GM23248 (cell line): Measurements from ENCODE around the gene CALHM2. TPM values are rescaled to one million over a fixed set of nuclear protein-coding genes. Genes with fewer than 3 reads are reported as not detected.
A peak's percentile ranks its signal among the peaks of the same experiment; 100 is the strongest.

Experiments
- DNase-seq: peaks from one replicate; pipeline ENCODE4 v3.0.0-alpha.2; 2015
- H2AFZ ChIP-seq: fragments of 200-600 bp; sonication (generic); 2 replicates; pipeline ENCODE4 v1.6.1; 2016; ENCODE audit warnings: antibody characterized with exemption
- H3F3A ChIP-seq: fragments of 200-600 bp; sonication (generic); 2 replicates; pipeline ENCODE4 v1.6.1; 2016; ENCODE audit warnings: mild to moderate bottlenecking, antibody characterized with exemption, mixed run types; ENCODE audit not compliant: insufficient read depth
- H3K27ac ChIP-seq: fragments of 200-600 bp; sonication (generic); 2 replicates; pipeline ENCODE4 v1.5.1; 2016; ENCODE audit warnings: mild to moderate bottlenecking
- H3K27me3 ChIP-seq: fragments of 200-600 bp; sonication (generic); replicated peaks from 2 replicates; pipeline ENCODE4 v1.6.1; 2016; ENCODE audit warnings: mild to moderate bottlenecking; ENCODE audit not compliant: insufficient read depth
- H3K36me3 ChIP-seq: fragments of 200-600 bp; sonication (generic); 2 replicates; pipeline ENCODE4 v1.6.1; 2016; ENCODE audit warnings: low read depth, mild to moderate bottlenecking
- H3K4me1 ChIP-seq: fragments of 200-600 bp; sonication (generic); 2 replicates; pipeline ENCODE4 v1.6.1; 2016; ENCODE audit warnings: mild to moderate bottlenecking; ENCODE audit not compliant: insufficient read depth
- H3K4me2 ChIP-seq: fragments of 200-600 bp; sonication (generic); one replicate; pipeline ENCODE4 v1.6.1; 2016; ENCODE audit warnings: mild to moderate bottlenecking; ENCODE audit not compliant: unreplicated experiment
- H3K4me3 ChIP-seq: fragments of 200-600 bp; sonication (generic); 2 replicates; pipeline ENCODE4 v1.5.1; 2016; ENCODE audit warnings: mild to moderate bottlenecking
- H3K79me2 ChIP-seq: fragments of 200-600 bp; sonication (generic); 2 replicates; pipeline ENCODE4 v1.6.1; 2016; ENCODE audit warnings: mild to moderate bottlenecking; ENCODE audit not compliant: insufficient read depth
- H3K9ac ChIP-seq: fragments of 200-600 bp; sonication (generic); 2 replicates; pipeline ENCODE4 v1.6.1; 2016; ENCODE audit warnings: mild to moderate bottlenecking
- H3K9me2 ChIP-seq: fragments of 200-600 bp; sonication (generic); 2 replicates; pipeline ENCODE4 v1.6.1; 2016; ENCODE audit warnings: mixed run types, mild to moderate bottlenecking, moderate library complexity; ENCODE audit not compliant: insufficient read depth
- H3K9me3 ChIP-seq: fragments of 200-600 bp; sonication (generic); one replicate; pipeline ENCODE4 v1.6.1; 2017; ENCODE audit warnings: low read depth
- H4K20me1 ChIP-seq: fragments of 200-600 bp; sonication (generic); 2 replicates; pipeline ENCODE4 v1.6.0; 2016; ENCODE audit not compliant: insufficient read depth
- EZH2 ChIP-seq: fragments of 200-600 bp; sonication (generic); IDR thresholded peaks from 2 replicates; pipeline ENCODE4 v1.6.1; 2018; ENCODE audit warnings: antibody characterized with exemption, mild to moderate bottlenecking; ENCODE audit not compliant: insufficient read depth, poor library complexity, severe bottlenecking
- EZH2phosphoT487 ChIP-seq: fragments of 200-600 bp; sonication (generic); IDR thresholded peaks from 2 replicates; pipeline ENCODE4 v1.6.1; 2018; ENCODE audit warnings: antibody characterized with exemption, moderate library complexity, mild to moderate bottlenecking, low read depth; ENCODE audit not compliant: insufficient read depth
- WGBS, 2 experiments: methylation state at CpG; one replicate each; pipeline ENCODE4 v1.1.6; 2015 to 2017; ENCODE audit warnings: low lambda C conversion rate in 2 of 2, low coverage in 1 of 2; ENCODE audit errors: missing lambda C conversion rate in 2 of 2; 5-methylcytosine and 5-hydroxymethylcytosine counted together
- in situ Hi-C: fragments of 300-500 bp; cut with MboI; formaldehyde crosslinking; loops from 2 replicates; pipeline ENCODE4 v1.15.0; 2020
- polyA plus RNA-seq: library from polyadenylated mRNA; unstranded; fragments of >200 nt; fragmentation: Nextera tagmentation; extraction: Ambion mirVana; gene quantifications from 2 replicates; pipeline ENCODE4 v1.2.1, GENCODE V29; 2016
- total RNA-seq: library from RNA; depleted of rRNA; stranded (reverse); fragments of >200 nt; shearing (Covaris generic); gene quantifications from 2 replicates; pipeline ENCODE4 v1.2.3, GENCODE V29; 2014

The CALHM2 gene
- total and polyA plus RNA-seq, 2 experiments from 2014 or later: 74.3 to 78.6 TPM

- Histone ChIP-seq H4K20me1 (no peaks in the 10 kb centered on the region), H3K27me3 (no peaks in the 10 kb centered on the region), H3K9ac (no peak within 1 kb of the TSS), H3F3A (no peaks in the 10 kb centered on the region), H2AFZ (peak within 1 kb of the TSS; percentile 45), H3K4me1 (peaks cover 15% of the 10 kb centered on the region), H3K4me2 (no peak within 1 kb of the TSS), H3K9me3 (no peaks in the 10 kb centered on the region), H3K79me2 (no peaks in the 10 kb centered on the region), H3K27ac (no peak within 1 kb of the TSS), H3K36me3 (no peaks in the 10 kb centered on the region), H3K9me2 (no peaks in the 10 kb centered on the region), H3K4me3 (no peak within 1 kb of the TSS)
- peak; percentile 64 for DNase-seq
- TF ChIP-seq EZH2phosphoT487 (no peak), EZH2 (no peak)
- in situ Hi-C loops: no loop called here
- WGBS, 2 experiments: 28% methylated on average over 6 to 7 of the region's 7 CpGs
These were observed 27.0 kb upstream of the CALHM2 start, which contains the start of gene CALHM3 for GRCh38 chr10:103479135-103479534. CALHM3 (minus strand) TSS chr10:103479240; CDS start chr10:103479032, 208 bp downstream.

GRCh38 chr10:103478671-103479070 lies 26.5 kb upstream of the CALHM2 start:
- in situ Hi-C loops: no loop called here

GRCh38 chr10:103476046-103476768 lies 24.0 kb upstream of the CALHM2 start:
- TF ChIP-seq EZH2 (no peak), EZH2phosphoT487 (no peak)
- no peak overlapping the region for H3K4me2 ChIP-seq

More at GRCh38 chr10:103478671-103479070, 26.5 kb upstream of the CALHM2 start:
- no peaks in the 10 kb centered on the region for H4K20me1 ChIP-seq
- WGBS, 2 experiments: 77% methylated on average over 20 to 22 of the region's 22 CpGs
- H3K36me3 ChIP-seq: no peaks in the 10 kb centered on the region
- H3K4me2 ChIP-seq: no peak overlapping the region
- H3K9me3 ChIP-seq: no peaks in the 10 kb centered on the region
- peak overlapping the region; percentile 45 for H2AFZ ChIP-seq
- H3K9me2 ChIP-seq: no peaks in the 10 kb centered on the region
- no peaks in the 10 kb centered on the region for H3K79me2 ChIP-seq
- DNase-seq: no peak
- no peak overlapping the region for H3K27ac ChIP-seq
- H3K4me3 ChIP-seq: no peak overlapping the region
- no peak overlapping the region for H3K9ac ChIP-seq
- H3K27me3 ChIP-seq: no peaks in the 10 kb centered on the region
- TF ChIP-seq EZH2phosphoT487: no peak
- no peak for TF ChIP-seq EZH2
- no peaks in the 10 kb centered on the region for H3F3A ChIP-seq
- peaks cover 15% of the 10 kb centered on the region for H3K4me1 ChIP-seq

GRCh38 chr10:103475437-103475836 lies 23.3 kb upstream of the CALHM2 start:
- no peak for DNase-seq
- Histone ChIP-seq H3K27me3 (no peaks in the 10 kb centered on the region), H3K4me3 (no peak overlapping the region), H3K9me2 (no peaks in the 10 kb centered on the region), H4K20me1 (no peaks in the 10 kb centered on the region), H3K36me3 (no peaks in the 10 kb centered on the region), H3F3A (no peaks in the 10 kb centered on the region), H3K4me2 (no peak overlapping the region), H3K27ac (no peak overlapping the region), H3K9me3 (no peaks in the 10 kb centered on the region), H3K79me2 (no peaks in the 10 kb centered on the region), H3K9ac (no peak overlapping the region), H2AFZ (no peak overlapping the region), H3K4me1 (peaks cover 11% of the 10 kb centered on the region)
- in situ Hi-C loops: no loop called here
- WGBS, 2 experiments: 63 to 76% methylated on average over 4 of the region's 4 CpGs
- TF ChIP-seq EZH2 (no peak), EZH2phosphoT487 (no peak)

More at GRCh38 chr10:103476046-103476768, 24.0 kb upstream of the CALHM2 start:
- Histone ChIP-seq H3F3A (no peaks in the 10 kb centered on the region), H3K9me3 (no peaks in the 10 kb centered on the region), H3K9ac (no peak overlapping the region), H3K79me2 (no peaks in the 10 kb centered on the region), H3K36me3 (no peaks in the 10 kb centered on the region), H3K4me3 (no peak overlapping the region), H3K9me2 (no peaks in the 10 kb centered on the region), H3K27ac (no peak overlapping the region), H4K20me1 (no peaks in the 10 kb centered on the region), H3K27me3 (no peaks in the 10 kb centered on the region), H3K4me1 (peaks cover 15% of the 10 kb centered on the region), H2AFZ (no peak overlapping the region)
- peak; percentile 30 for DNase-seq
- WGBS, 2 experiments: 54 to 55% methylated on average over 11 of the region's 11 CpGs
- in situ Hi-C loops: no loop called here

GRCh38 chr10:103474077-103474476 lies 21.9 kb upstream of the CALHM2 start:
- Histone ChIP-seq H2AFZ (no peak overlapping the region), H3K4me2 (no peak overlapping the region), H3K36me3 (no peaks in the 10 kb centered on the region), H3K9me3 (no peaks in the 10 kb centered on the region), H3K4me1 (0 out of 2 replicates have a peak, but pooled peaks cover under 1% of the 10 kb centered on the region), H3K9ac (no peak overlapping the region), H3K9me2 (no peaks in the 10 kb centered on the region), H3K27me3 (no peaks in the 10 kb centered on the region), H3F3A (no peaks in the 10 kb centered on the region), H3K79me2 (no peaks in the 10 kb centered on the region), H3K4me3 (no peak overlapping the region), H3K27ac (no peak overlapping the region), H4K20me1 (no peaks in the 10 kb centered on the region)
- DNase-seq: no peak
- TF ChIP-seq EZH2phosphoT487: no peak
- no peak for TF ChIP-seq EZH2
- in situ Hi-C loops: no loop called here
- 79 to 95% methylated on average over 3 of the region's 3 CpGs for WGBS, 2 experiments
